ENCODE measurements around the gene MAGEB10.
A peak's percentile ranks its signal among the peaks of the same experiment; 100 is the strongest.
"Not testable (repeated sequence)": the region's sequence is repeated elsewhere in the genome, so short reads cannot be mapped to it uniquely, and the experiment has no call there.

The MAGEB10 gene, protein sequence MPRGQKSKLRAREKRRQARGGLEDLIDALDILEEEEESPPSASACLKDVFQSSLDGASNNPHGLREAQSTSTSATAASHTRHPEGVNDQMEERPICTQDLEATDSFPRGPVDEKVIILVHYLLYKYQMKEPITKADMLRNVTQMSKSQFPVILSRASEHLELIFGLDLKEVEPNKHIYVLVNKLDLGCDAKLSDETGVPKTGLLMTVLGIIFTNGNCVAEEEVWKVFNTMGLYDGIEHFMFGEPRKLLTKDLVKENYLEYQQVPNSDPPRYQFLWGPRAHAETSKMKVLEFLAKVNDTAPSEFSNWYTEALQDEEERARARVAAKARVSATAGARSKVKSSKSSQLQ

DNA sequence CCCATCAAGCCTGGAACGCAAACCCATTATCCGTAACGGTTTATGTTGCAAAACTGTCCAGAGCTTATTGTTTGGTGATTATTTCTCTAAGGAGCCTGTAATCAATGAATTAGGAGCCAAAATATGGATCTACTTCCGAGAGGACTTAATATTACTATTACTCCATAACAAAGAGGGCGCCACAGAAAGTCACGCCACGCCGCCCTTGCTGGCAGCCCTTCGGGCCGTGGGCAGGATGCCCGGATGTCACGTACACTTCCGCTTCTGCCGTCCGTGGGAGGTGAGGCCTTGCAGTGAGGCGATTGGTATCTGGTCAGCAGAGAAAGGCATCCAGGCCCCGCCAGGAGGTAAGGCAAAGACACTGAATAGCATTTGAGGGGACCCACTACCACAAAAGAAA, at the start of gene MAGEB10:
TSS of gene MAGEB10 (plus strand) at position 301 of the 400 bp plus-strand sequence. CDS start 13,317 bp downstream, outside the sequence.
- no peak for DNase-seq (ENCODE audit: low read depth in 2 of 2)

DNA sequence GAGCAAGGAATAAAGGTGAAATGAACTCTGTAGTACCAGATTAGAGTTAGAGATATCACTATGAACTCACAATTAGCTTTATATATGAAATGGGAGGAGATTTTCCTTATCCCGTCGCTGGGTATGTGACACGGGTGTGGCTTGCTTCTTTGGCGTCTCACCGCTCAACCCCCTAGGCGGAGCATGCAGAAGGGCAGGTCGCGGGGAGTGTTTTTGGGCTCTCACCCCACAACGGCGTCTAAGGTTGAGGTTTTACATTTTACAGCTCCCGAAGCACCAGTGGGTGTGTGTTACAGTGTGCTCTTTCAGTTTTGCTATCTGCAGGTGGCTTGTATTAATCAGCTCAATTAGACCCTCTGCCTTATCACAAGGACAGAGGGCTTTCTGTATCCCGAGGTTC, 42.1 kb upstream of the MAGEB10 start:
- no peak for DNase-seq (ENCODE audit: low read depth in 2 of 2)

DNA sequence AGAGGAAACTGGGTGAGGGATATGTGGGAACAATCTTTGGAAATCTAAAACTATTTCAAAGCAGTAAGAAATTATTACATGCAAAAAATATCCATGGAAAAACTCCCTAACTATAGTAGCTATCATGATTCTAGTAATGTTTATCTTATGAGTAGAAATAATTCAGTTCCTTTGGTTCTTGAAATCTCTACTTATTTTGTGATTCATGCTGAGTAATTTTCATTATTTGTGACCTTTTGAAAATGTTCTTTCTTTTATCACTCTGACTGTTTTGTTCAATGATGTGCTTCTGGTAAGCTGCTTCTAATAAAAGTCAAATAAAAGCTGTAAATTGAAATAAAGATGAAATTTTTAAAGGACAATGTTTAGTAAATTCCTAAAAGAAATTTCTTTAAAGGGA, 40.4 kb upstream of the MAGEB10 start:
- no peak for DNase-seq (ENCODE audit: low read depth in 2 of 2)

DNA sequence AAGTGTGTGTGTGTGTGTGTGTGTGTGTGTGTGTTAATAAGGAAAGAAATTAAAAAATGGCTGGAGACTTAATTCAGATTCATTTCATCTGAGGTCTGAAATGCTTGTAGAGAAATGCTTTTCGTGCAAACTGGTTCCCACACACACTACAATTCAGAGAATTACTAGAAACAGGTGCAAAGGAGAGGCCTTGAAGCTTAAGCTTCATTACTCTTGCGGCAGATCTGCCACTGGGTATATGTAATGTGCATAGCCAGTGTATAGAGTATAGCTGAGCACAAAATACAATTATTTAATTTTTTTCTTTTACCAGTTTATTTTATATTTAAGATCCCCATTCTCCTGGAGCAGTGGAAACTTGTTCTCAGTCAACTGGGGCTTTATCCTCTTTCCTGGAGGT, 31.8 kb upstream of the MAGEB10 start:
- DNase-seq (ENCODE audit: low read depth in 2 of 2), result no peak

DNA sequence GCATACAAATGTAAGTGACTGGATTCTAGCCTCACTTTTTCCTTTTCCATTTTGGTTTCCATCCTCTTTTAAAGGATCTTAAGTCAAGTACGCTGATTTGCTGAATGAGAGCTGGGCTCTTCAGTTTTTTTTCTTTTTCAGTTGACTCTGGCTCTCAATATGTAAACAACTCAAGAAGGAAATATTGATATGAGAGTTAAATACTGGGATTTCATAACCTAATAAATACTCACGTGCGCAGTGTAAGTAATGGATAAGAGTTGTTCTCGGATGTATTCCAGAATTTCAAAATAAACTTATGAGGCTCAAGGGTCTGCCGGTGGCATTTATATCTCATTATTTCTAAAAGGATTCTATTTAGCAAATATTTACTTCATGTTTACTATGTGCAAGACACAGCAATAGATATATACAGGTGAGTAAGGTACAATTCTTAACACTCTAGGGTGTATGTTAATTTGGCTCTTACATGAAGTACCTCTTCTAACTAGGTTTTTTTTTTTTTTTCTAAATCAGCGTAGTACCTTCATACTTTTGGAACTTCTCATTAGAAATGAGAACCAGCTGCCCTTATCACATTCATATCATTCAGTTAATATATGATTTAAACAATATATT, 11.0 kb upstream of the MAGEB10 start:
- no peak for DNase-seq (ENCODE audit: low read depth in 2 of 2)

DNA sequence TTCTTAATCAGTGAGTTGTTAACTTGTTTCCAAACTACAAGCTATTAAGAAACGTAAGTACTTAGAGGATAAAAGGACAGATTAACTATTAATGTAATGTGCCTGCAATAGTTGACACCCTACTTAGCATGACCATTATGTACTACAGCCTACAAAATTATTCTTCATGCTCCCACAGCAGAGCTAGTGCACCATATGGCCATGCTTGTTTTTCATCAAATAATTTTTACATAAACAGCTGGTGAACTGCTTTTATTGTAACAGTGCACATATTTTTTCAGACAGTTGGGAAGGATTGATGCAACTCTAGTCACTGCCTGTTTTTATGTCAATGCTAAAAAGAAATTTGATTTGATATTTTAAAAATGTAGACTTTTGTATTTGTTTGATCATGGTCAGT, 10.2 kb upstream of the MAGEB10 start:
- no peak for DNase-seq (ENCODE audit: low read depth in 2 of 2)

DNA sequence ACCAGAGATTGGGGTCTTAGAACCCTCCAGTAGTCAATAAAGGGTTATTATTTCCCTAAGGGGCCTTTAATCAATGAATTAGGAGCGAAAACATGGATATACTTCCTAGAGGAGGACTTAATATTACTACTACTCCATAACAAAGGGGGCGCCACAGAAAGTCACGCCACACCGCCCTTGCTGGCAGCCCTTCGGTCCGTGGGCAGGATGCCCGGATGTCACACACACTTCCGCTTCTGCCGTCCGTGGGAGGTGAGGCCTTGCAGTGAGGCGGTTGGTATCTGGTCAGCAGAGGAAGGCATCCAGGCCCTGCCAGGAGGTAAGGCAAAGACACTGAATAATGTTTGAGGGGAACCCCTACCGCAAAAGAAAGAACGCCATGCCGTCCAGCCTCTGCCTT, 436 bp downstream of the MAGEB10 start:
- no peak for DNase-seq (ENCODE audit: low read depth in 2 of 2)

DNA sequence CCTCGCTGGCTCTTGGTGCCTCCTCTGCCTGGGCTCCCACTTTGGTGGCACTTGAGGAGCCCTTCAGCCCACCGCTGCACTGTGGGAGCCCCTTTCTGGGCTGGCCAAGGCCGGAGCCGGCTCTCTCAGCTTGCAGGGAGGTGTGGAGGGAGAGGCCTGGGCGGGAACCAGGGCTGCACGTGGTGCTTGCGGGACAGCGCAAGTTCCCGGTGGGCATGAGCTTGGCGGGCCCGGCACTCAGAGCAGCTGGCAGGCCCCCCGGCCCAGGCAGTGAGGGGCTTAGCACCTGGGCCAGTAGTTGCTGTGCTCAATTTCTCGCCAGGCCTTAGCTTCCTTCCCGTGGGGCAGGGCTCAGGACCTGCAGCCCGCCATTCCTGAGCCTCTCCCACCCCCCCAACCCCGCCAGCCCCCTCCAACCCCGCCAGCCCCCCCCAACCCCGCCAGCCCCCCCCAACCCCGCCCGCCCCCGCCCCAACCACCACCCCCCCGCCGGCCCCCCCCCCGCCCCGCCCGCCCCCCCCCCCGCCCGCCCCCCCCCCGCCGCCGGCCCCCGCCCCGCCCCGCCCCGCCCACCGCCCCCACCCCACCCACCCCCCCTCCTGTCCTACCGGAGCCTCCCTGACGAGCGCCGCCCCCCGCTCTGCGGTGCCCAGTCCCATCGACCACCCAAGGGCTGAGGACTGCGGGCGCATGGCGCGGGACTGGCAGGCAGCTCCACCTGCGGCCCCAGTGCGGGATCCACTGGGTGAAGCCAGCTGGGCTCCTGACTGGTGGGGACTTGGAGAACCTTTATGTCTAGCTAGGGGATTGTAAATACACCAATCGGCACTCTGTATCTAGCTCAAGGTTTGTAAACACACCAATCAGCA, 1.4 kb downstream of the MAGEB10 start:
- not testable (repeated sequence) for DNase-seq (ENCODE audit: low read depth in 2 of 2)

DNA sequence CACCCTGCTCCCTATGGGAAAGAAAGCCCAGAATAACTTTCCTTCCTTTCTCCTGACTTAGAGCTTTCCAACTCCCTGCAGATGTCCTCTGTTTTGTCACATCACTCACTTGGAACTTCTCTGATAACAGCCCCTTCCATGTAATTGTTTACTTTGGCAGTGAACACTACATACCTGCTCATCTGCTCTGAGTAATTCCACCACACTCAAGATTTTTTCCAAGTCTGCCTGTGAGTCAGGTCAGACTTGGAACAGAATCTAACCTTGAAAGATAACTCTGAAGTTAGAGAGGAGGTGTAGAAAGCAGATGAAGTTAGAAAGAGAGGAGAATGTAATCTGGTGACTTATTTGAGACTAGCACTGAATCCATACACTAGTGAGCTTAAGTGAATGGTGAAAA, 7.4 kb downstream of the MAGEB10 start:
- peak; percentile 1 to 2 for DNase-seq (ENCODE audit: low read depth in 2 of 2)

DNA sequence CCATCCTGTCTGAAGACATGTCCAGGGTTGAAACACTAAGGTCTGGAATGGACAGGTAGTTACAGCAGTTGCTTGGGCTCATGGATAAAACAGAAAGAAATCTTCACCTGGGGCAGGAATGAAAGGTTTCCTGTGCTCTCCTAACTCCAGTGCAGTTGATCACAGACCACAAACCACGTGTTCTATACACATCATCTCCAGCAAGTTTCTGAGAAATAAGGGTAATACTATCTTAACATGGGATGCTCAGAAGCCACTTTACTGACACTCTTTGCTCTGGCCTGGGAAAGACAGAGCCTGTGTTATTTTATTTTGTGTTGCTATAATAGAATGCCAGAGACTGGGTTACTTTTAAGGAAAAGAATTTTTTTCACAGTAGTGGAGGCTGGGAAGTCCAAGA, 16.0 kb downstream of the MAGEB10 start:
- no peak for DNase-seq (ENCODE audit: low read depth in 2 of 2)

DNA sequence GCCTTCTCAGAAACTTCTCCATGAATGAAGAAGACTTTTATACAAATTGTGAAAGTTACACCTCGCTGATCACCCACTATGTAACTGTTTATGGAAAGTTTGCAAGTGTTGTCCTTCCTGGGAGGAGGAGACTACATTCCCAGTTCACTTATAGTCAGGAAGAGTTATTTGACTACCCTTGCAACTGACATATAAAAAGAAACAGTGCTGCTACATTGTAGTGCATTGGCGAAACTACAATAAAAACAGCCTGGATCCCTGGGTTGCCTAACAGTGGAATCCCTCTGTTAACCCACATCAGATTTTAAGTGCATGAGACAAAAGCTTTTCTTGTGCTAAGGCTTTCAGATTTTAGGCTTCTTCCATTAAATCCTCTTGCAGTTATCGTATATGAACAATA, 30.4 kb downstream of the MAGEB10 start:
- no peak for DNase-seq (ENCODE audit: low read depth in 2 of 2)

DNA sequence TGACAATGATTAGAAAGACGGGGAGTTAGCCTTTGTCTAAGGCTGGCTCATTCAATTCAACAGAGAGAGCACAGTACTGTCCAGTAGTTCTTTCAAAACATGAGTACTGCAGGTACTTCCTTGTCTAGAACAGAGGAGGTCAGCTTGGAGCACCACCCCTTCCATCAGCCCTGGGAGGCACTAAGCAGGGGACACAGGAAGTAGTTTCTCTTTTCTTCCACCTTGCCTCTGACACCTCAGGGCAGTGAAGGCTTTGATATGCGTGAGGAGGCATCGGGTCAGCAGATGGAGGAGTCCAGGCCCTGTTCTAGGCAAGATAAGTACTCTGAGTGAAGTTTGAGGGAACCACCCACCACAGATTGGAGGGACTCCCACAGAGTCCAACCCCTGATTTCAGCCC, 33.1 kb downstream of the MAGEB10 start:
- no peak for DNase-seq (ENCODE audit: low read depth in 2 of 2)

DNA sequence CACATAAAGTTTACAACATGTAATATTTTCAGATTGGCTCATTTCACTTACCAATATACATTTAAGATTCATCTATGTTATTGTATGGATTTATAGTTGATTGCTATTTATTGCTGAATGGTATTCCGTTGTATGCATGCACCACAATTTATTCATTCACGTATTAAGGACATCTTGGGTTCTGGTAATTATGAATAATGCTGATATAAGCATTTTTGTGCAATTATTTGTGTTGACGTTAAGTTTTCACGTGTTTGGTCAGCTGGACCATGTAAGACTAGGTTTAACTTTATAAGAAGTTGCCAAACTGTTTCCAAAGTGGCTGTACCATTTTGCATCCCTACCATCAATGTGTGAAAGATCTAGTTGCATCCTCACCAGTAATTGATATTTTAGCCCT, 35.1 kb downstream of the MAGEB10 start:
- DNase-seq (ENCODE audit: low read depth in 2 of 2), result no peak

DNA sequence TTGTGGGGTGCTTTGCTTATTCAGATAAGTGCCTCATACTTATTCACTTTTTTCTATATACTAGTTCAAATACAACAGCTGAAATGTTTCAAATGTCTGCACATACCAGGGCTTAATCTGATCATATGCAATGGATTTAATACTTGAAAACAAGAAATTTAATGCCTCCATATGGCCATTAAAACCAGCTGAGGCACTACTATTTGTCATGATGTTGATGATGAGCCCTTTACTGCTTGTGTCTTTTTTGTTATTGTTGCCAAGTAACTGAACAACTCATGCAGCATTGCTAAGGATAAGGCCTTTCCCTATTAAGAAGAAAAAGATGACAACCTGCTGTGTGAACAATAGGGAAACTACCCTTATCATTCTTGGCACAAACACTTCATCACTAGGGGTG, 52.5 kb downstream of the MAGEB10 start:
- DNase-seq (ENCODE audit: low read depth in 2 of 2), result no peak

DNA sequence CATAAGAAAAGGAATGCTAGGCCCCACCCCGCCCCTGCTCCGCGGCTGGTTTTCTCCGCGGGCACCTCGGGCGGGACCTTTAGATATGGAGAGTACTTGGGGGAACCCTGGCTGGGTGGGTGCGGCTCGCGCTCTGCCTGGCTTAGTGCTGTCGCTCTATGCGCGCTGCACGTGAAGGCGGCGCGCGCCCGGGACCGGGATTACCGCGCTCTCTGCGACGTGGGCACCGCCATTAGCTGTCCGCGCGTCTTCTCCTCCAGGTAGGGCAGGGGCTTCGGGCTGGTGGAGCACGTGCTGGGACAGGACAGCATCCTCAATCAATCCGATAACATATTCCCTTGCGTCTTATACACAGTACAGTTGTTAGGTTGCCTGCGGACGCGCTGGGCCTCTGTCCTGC, 56.0 kb downstream of the MAGEB10 start:
- DNase-seq (ENCODE audit: low read depth in 2 of 2), result no peak
